Measurements from ENCODE around the gene VPS33B. TPM values are rescaled to one million over a fixed set of nuclear protein-coding genes. Genes with fewer than 3 reads are reported as not detected.
A peak's percentile ranks its signal among the peaks of the same experiment; 100 is the strongest.

The VPS33B gene
- total and polyA plus RNA-seq, 3 donors from 2014 or later = 12.6 to 20.6 (median 16.9) TPM

- TF ChIP-seq POLR2A (IDR thresholded peaks at IDR 0.05) (no peak), CTCF (IDR thresholded peaks at IDR 0.05) (no peak)
- Histone ChIP-seq H3K4me3 (peak overlapping the region in 1 of 2 donors; percentile 76), H3K27me3 (no peaks in the 10 kb centered on the region), H3K9me3 (no peaks in the 10 kb centered on the region), H3K27ac (no peak overlapping the region), H3K4me1 (peaks cover 19% of the 10 kb centered on the region), H3K36me3 (ENCODE audit: low read depth, missing control alignments) (no peaks in the 10 kb centered on the region)
- intact Hi-C loops (cut with DNase I; ENCODE audit: low total_unique reads) = no loop called here
- WGBS, 2 donors = 63 to 73% methylated on average over 5 to 6 of the region's 6 CpGs
- DNase-seq = no peak
Measured at GRCh38 chr15:90957791-90958190, 64.6 kb downstream of the VPS33B start.

- no peak for DNase-seq
- no peaks in the 10 kb centered on the region for H3K27me3 ChIP-seq
- H3K36me3 ChIP-seq (ENCODE audit: low read depth, missing control alignments) = no peaks in the 10 kb centered on the region
- intact Hi-C loops (cut with DNase I; ENCODE audit: low total_unique reads) = no loop called here
- H3K4me3 ChIP-seq = peak overlapping the region; percentile 52 to 76
- peak overlapping the region; percentile 6 to 45 for H3K27ac ChIP-seq
- no peaks in the 10 kb centered on the region for H3K9me3 ChIP-seq
- TF ChIP-seq CTCF (IDR thresholded peaks at IDR 0.05) (no peak), POLR2A (IDR thresholded peaks at IDR 0.05) (no peak)
- 14 to 28% methylated on average over 8 to 63 of the region's 63 CpGs for WGBS, 2 donors
- H3K4me1 ChIP-seq = peaks cover 19% of the 10 kb centered on the region
Measured at GRCh38 chr15:90957031-90957790, 65.2 kb downstream of the VPS33B start.

GRCh38 chr15:90956274-90957030 lies 65.9 kb downstream of the VPS33B start:
- peak; percentile 79 for DNase-seq
- intact Hi-C loops (cut with DNase I; ENCODE audit: low total_unique reads) = no loop called here
- WGBS, 2 donors = 10 to 15% methylated on average over 31 to 56 of the region's 56 CpGs

GRCh38 chr15:90955624-90956273 lies 66.6 kb downstream of the VPS33B start:
- TF ChIP-seq CTCF (IDR thresholded peaks at IDR 0.05) (no peak), POLR2A (IDR thresholded peaks at IDR 0.05) (no peak)
- H3K4me3 ChIP-seq = peak overlapping the region in 1 of 2 donors; percentile 76
- no peak for DNase-seq
- H3K4me1 ChIP-seq = peaks cover 19% of the 10 kb centered on the region
- H3K36me3 ChIP-seq (ENCODE audit: low read depth, missing control alignments) = no peaks in the 10 kb centered on the region
- no peaks in the 10 kb centered on the region for H3K27me3 ChIP-seq
- no peak overlapping the region for H3K27ac ChIP-seq
- no peaks in the 10 kb centered on the region for H3K9me3 ChIP-seq
- WGBS, 2 donors = 39 to 63% methylated on average over 20 of the region's 20 CpGs
- intact Hi-C loops (cut with DNase I; ENCODE audit: low total_unique reads) = no loop called here

More at GRCh38 chr15:90956274-90957030, 65.9 kb downstream of the VPS33B start:
- Histone ChIP-seq H3K4me1 (peaks cover 19% of the 10 kb centered on the region), H3K36me3 (ENCODE audit: low read depth, missing control alignments) (no peaks in the 10 kb centered on the region), H3K4me3 (peak overlapping the region; percentile 52 to 76), H3K9me3 (no peaks in the 10 kb centered on the region), H3K27ac (peak overlapping the region in 1 of 2 donors; percentile 45), H3K27me3 (no peaks in the 10 kb centered on the region)
- TF ChIP-seq POLR2A (IDR thresholded peaks at IDR 0.05) (no peak), CTCF (IDR thresholded peaks at IDR 0.05) (peak; percentile 86 to 96 (median 87))

Measured in testis (tissue), 3 donors.